NCI-H2081 treated with DMSO at 0.1 percent for 48 hours (cell line): ENCODE results near the gene SPTBN2.

Experiments used
- DNase-seq: peaks from one replicate; lab custom pipeline; 2025; lab: John Stamatoyannopoulos, UW

Gene SPTBN2

DNA sequence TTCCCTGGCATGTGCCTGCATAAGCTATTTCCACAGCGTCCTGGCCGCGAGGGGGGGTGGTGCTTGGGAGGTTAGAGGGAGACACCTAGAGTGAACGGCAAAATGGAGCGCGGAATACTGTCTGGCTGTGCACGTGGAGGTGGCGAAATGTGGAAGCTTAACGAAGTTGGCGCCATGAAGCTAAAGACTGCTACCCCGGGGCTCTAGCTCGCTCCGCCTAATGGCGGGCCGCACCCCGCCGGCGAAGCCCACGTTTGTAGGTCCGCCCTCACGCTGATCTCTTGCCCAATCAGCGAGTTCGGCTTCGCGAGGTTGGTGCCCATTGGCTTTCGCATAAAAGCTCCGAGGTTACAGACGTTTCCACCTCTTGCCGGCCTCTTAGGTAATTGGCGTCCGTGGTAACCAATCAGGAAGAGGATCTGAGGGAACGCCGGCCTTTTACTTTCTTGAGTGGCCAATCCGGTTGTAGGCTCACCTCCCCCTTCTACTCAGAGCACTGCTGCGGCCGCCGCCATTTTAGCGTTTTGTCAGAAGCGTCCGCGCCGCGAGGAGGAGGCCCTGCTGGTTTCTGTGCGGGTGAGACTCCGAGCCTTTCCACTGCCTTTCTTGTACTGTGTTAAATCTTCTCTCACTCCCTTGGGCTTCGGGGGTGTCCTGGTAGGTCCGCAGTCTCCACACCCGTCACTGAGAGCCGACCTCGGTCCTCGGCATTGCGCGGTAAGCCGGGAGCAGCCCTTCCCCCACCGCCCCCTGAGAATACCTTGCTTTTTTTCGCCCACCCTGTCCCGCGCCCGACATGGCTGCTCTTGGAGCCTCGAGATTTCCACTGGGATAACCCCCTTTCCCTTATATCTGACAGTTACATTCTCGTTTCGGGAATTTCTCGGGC, 90.6 kb downstream of the SPTBN2 start, which contains the start of gene RBM4:
TSS of gene RBM4 (plus strand) at position 527 of the 889 bp plus-strand sequence. CDS start 1,009 bp downstream, outside the sequence.
- peak; percentile 99 for DNase-seq

DNA sequence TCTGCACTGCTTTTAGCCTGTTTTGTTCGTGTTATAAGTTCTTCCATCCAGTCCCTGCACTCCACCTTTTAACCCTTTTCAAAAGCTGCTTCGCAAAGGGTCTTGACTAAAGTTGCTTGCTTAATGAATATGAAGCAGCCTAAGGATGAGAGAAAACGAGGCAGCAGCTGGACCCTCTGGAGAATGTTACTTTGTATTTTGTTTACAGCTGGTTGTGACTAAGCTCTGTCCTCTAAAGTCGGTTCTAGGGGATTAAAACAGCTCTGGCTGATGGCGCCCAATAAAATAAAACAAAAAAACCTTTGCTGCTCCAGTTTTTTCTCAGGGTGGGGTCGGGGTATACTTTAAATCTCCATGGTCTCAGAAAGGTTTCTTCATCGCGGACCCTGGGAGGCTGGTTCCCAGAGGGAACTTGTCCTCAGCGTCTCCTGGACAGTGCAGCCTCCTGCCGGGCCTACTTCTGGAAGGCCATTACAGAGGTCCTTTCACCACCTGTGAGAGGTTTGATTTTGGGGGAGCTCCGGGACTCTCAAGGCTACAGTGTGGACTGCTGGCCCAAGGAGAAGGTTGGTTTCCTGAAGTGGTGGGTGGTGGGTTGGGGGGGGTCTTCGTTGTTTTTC, 91.3 kb downstream of the SPTBN2 start:
- DNase-seq: no peak

DNA sequence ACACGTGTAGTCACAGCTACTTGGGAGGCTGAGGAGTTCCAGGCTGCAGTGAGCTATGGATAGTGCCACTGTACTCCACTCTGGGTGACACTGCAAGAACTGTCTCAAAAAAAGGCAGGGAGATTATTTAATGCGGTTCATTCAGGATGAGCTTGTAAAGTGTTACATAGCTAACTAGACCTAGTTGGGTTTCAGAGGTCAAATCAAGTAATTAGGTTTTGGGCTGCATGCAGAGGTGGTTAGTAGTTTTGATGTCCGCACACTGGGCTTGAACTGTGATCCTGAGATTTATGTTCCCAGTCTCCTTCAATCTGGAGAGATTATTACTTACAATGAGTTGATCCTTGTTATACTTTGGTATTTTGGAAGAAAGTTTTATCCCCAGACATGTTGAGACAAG, 92.6 kb downstream of the SPTBN2 start:
- no peak for DNase-seq
